Measurements from ENCODE around the gene BTNL2.

The BTNL2 gene

GRCh38 chr6:32413427-32414047 lies 6.6 kb upstream of the BTNL2 start:
- DNase-seq (ENCODE audit: low spot score), result peak; percentile 42

GRCh38 chr6:32411566-32412327 lies 4.8 kb upstream of the BTNL2 start:
- no peak for DNase-seq (ENCODE audit: low spot score)

GRCh38 chr6:32410906-32411305 lies 3.9 kb upstream of the BTNL2 start:
- no peak for DNase-seq (ENCODE audit: low spot score)

- DNase-seq (ENCODE audit: low spot score), result no peak
Observed at GRCh38 chr6:32406197-32406596, 784 bp downstream of the BTNL2 start.

GRCh38 chr6:32405656-32406055 lies 1.3 kb downstream of the BTNL2 start:
- no peak for DNase-seq (ENCODE audit: low spot score)

- DNase-seq (ENCODE audit: low spot score), result no peak
Observed at GRCh38 chr6:32402812-32403211, 4.2 kb downstream of the BTNL2 start.

GRCh38 chr6:32401284-32401963 lies 5.6 kb downstream of the BTNL2 start:
- no peak for DNase-seq (ENCODE audit: low spot score)

GRCh38 chr6:32397252-32397920 lies 9.6 kb downstream of the BTNL2 start:
- DNase-seq (ENCODE audit: low spot score), result no peak

GRCh38 chr6:32396028-32396427 lies 11.0 kb downstream of the BTNL2 start:
- DNase-seq (ENCODE audit: low spot score), result no peak

GRCh38 chr6:32393665-32394420 lies 13.1 kb downstream of the BTNL2 start:
- DNase-seq (ENCODE audit: low spot score), result no peak

GRCh38 chr6:32391505-32391904 lies 15.5 kb downstream of the BTNL2 start:
- no peak for DNase-seq (ENCODE audit: low spot score)

- no peak for DNase-seq (ENCODE audit: low spot score)
Observed at GRCh38 chr6:32387589-32388340, 19.2 kb downstream of the BTNL2 start.

GRCh38 chr6:32386040-32386439 lies 20.9 kb downstream of the BTNL2 start:
- no peak for DNase-seq (ENCODE audit: low spot score)

GRCh38 chr6:32382757-32383420 lies 24.1 kb downstream of the BTNL2 start:
- no peak for DNase-seq (ENCODE audit: low spot score)

- DNase-seq (ENCODE audit: low spot score), result no peak
Observed at GRCh38 chr6:32379545-32379944, 27.4 kb downstream of the BTNL2 start.

- DNase-seq (ENCODE audit: low spot score), result no peak
Observed at GRCh38 chr6:32375739-32376529, 31.0 kb downstream of the BTNL2 start.

GRCh38 chr6:32371803-32372202 lies 35.2 kb downstream of the BTNL2 start, which contains the start of gene TSBP1:
TSS of gene TSBP1 (minus strand) at chr6:32371903. CDS start at chr6:32371706, 197 bp downstream.
- no peak for DNase-seq (ENCODE audit: low spot score)

GRCh38 chr6:32371229-32371628 lies 35.8 kb downstream of the BTNL2 start:
- no peak for DNase-seq (ENCODE audit: low spot score)

GRCh38 chr6:32370505-32370904 lies 36.5 kb downstream of the BTNL2 start:
- DNase-seq (ENCODE audit: low spot score), result no peak

- DNase-seq (ENCODE audit: low spot score), result no peak
Observed at GRCh38 chr6:32369660-32370059, 37.3 kb downstream of the BTNL2 start.

Measured in putamen (tissue), 1 donor.